Choroid plexus epithelial cell (primary cell): ENCODE measurements around the gene LOXHD1.
A peak's percentile ranks its signal among the peaks of the same experiment; 100 is the strongest.

ENCODE experiments used
- DNase-seq: peaks from one replicate; pipeline ENCODE4 v3.0.0-alpha.2; 2010; ENCODE audit warnings: low read depth
- H3K4me3 ChIP-seq: 2 replicates; pipeline ENCODE4 v1.5.1; 2011; ENCODE audit warnings: low read depth, mild to moderate bottlenecking, control low read depth, low read length, moderate library complexity
- TF ChIP-seq, protein P1 (sequence below): conservative IDR thresholded peaks from 2 replicates; pipeline ENCODE4 v1.5.1; 2011; ENCODE audit warnings: low read depth, mild to moderate bottlenecking, control low read depth, inconsistent platforms, low read length, moderate library complexity

Gene LOXHD1

DNA sequence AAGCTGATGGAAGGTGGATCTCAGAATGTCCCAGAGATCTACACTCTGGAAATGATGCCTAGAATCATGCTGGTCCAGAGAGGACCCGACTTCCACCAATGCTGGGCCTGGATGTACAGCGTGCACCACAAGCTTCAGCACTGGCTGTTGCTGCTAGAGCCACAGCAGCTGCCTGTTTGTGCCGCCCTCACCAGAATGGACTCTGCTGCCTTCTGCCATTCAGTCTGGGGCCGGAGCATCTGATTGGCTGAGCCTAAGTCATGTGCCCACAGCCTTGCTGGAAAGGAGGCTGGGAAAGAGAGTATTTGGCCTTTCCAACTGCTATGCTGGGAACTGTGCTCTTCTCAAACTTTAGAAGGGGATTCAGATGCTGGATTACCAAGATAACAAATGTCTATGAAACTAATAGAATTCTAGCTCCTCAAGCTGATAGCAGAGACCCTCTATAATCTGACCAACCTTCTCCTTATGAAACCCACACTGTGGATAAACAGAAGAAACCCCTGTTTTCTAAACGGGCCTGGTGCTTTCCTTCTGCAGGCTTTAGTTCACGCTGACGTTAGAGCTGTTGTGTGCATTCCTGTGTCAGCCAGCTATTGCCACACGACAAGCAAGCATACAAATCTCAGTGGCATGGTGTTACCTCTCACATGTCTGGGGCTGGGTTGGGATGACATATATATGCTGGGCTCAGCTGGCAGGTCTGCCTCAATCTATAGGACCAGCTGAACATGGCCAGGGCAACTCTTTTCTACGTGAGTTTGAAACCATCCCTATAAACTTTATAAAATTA, 4.1 kb upstream of the LOXHD1 start:
- no peak overlapping the region for H3K4me3 ChIP-seq
- TF ChIP-seq, protein P1, sequence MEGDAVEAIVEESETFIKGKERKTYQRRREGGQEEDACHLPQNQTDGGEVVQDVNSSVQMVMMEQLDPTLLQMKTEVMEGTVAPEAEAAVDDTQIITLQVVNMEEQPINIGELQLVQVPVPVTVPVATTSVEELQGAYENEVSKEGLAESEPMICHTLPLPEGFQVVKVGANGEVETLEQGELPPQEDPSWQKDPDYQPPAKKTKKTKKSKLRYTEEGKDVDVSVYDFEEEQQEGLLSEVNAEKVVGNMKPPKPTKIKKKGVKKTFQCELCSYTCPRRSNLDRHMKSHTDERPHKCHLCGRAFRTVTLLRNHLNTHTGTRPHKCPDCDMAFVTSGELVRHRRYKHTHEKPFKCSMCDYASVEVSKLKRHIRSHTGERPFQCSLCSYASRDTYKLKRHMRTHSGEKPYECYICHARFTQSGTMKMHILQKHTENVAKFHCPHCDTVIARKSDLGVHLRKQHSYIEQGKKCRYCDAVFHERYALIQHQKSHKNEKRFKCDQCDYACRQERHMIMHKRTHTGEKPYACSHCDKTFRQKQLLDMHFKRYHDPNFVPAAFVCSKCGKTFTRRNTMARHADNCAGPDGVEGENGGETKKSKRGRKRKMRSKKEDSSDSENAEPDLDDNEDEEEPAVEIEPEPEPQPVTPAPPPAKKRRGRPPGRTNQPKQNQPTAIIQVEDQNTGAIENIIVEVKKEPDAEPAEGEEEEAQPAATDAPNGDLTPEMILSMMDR = no peak
- DNase-seq = peak; percentile 43

DNA sequence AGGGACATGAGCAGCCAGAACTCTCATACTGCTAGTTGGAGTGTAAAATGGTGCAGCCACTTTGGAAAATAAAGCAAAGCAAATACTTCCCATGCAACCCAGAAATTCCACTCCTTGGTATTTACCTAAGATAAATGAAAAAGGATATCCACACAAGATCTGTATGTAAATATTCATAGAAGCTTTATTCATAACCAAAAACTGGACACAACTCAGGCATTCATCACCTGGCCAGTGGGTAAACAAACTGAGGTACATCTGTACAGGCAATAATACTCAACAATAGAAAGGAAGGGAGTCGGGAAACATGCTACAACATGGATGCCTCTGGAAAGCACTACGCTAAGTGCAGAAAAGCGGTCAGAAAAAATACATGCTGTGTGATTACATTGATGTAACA, 2.5 kb upstream of the LOXHD1 start:
- TF ChIP-seq, protein P1 = no peak
- H3K4me3 ChIP-seq = no peak overlapping the region
- DNase-seq = no peak

DNA sequence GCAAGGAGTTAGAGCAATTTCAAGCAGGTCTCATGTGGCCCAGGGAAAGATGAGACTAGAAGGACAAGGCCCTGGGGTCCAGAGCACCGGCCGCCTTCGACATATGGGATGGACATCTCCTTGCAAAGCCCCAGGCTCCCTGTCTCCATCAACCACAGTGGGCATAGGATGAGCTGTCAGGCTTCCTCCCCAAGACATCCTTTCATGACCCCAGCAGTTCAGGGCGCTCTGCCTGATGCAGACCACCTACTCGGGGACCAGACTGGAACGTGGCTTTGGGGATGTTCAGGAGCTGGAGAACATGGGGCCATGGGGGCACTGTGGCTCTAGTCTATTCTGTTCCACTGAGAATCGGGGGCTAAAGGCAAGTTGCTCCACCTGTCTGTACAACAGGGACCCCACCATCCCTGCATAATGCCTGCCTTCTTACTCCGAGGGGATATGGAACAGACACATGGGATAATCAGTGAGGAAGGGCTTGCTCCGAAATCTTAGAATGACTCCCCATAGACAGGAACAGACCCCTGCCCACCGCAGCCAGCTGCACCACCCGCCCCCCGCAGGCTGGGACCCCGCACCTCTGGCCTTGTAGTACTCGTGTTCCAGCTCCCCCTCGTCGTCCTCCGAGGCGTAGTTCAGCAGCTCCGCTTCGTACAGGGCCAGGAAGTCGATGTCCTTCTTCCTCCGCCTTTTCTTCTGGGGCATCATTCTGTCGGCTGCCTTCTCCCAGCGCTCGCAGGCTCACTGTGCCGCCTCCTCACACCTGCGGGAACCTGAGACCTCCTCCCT, 500 bp downstream of the LOXHD1 start:
- TF ChIP-seq, protein P1 = no peak
- DNase-seq = no peak
- H3K4me3 ChIP-seq = no peak overlapping the region

DNA sequence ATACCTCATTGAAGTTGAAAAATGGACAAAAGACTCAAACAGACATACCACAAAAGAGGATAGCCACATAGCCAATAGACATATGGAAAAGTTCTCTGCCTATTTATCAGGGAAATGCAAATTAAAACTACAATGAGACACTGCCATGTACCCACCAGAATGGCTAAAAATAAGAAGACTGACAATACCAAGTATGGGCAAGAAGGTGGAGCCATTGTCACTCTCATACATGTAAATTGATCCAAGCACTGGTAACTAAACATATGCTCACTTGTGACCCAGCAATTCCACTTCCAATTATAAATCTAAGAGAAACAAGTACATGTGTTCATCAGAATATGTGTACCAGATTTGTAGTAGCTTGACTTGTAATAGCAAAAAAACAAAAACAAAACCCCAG, 4.6 kb downstream of the LOXHD1 start:
- DNase-seq = no peak
- H3K4me3 ChIP-seq = no peak overlapping the region
- TF ChIP-seq, protein P1 = no peak

DNA sequence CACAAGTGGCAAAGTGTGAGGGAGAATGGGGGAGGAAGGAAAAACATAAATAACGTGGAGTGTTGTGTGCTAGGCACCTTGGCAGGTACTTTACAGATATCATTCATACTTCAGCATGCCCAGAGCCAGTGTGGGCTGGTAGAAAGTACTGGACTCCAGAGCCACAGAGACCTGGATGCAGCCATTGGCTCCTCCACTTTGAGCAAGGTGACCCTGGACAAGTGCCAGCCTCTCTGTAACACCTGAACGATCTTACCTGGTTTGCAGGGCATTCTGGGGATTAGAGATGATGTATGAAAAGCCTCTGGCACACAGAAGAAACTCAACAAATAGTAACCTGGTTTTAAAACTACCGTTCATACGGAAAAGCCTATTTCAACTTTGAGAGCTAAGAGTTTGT, 6.3 kb downstream of the LOXHD1 start:
- H3K4me3 ChIP-seq = no peak overlapping the region
- TF ChIP-seq, protein P1 = no peak
- DNase-seq = no peak

DNA sequence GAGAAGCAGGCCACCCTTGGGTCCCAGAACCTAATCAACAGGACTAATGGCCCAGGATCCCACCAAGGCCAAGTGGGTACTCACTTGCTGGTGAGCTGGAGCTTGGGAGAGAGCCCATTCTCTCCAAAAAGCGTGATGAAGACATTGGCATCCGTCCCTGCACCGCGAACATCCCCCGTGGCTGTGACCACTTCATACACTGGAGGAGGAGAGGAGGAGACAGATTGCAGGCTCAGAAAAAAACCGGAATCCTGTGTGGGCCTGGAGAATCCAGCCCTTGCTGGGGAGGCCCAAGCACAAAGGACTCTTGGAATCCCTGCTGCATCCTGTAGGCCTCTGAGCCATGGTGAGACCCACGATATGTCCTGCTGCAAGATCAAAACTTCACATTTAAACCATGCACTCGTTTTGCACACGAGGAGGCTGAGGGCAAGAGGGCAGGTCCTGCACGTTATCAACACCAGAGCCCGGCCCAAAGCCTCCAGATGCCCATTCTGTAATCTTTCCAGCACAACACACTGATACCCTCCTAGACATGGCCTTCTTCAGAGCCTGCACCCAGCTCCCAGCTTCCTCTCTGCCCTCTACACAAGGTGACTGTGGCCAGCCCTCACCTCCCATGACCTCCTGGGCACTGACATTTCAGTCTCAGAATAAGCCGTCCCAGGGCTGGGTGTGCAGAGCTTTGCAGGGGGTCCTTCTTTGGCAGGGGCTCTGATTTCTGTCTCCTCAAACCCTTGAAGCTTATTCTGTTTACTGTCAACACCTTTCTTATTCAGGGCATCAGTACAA, 7.8 kb downstream of the LOXHD1 start:
- no peak overlapping the region for H3K4me3 ChIP-seq
- no peak for DNase-seq
- TF ChIP-seq, protein P1 = no peak
